Naive B cell (primary cell): ENCODE measurements around the gene IL1RAPL1. TPM values are rescaled to one million over a fixed set of nuclear protein-coding genes. Genes with fewer than 3 reads are reported as not detected.

ENCODE experiments used
- ATAC-seq, 2 donors: fragments of 150-1000 bp; cut with Tn5 transposase; 2 replicates each; pipeline ENCODE4 v1.10.0; 2021; ENCODE audit warnings: low read depth in 2 of 2, mild to moderate bottlenecking in 2 of 2, moderate library complexity in 2 of 2
- DNase-seq: peaks from one replicate; pipeline ENCODE4 v3.0.0; 2022
- H3K27ac Mint-ChIP-seq, 6 donors: one replicate each; pipeline ENCODE4 v1.8.0; 2020 to 2022; ENCODE audit warnings: mild to moderate bottlenecking in 6 of 6, mixed read lengths in 6 of 6, moderate library complexity in 5 of 6, inconsistent platforms in 2 of 6
- H3K27me3 Mint-ChIP-seq, 3 donors: one replicate each; pipeline ENCODE4 v1.8.0; 2021 to 2022; ENCODE audit warnings: mixed read lengths in 3 of 3, mild to moderate bottlenecking in 1 of 3
- H3K36me3 Mint-ChIP-seq, 2 donors: one replicate each; pipeline ENCODE4 v1.8.0; 2020 to 2022; ENCODE audit warnings: mixed read lengths in 2 of 2, inconsistent platforms in 1 of 2, mild to moderate bottlenecking in 1 of 2
- H3K4me1 Mint-ChIP-seq, 3 donors: one replicate each; pipeline ENCODE4 v1.8.0; 2020 to 2022; ENCODE audit warnings: mixed read lengths in 3 of 3, inconsistent platforms in 1 of 3, mild to moderate bottlenecking in 1 of 3, moderate library complexity in 1 of 3
- H3K4me3 Mint-ChIP-seq, 8 donors: one replicate each; pipeline ENCODE4 v1.8.0; 2020 to 2022; ENCODE audit warnings: mild to moderate bottlenecking in 8 of 8, mixed read lengths in 8 of 8, moderate library complexity in 8 of 8, inconsistent platforms in 2 of 8
- H3K9me3 Mint-ChIP-seq, 7 donors: one replicate each; pipeline ENCODE4 v1.8.0; 2020 to 2022; ENCODE audit warnings: mixed read lengths in 7 of 7, mild to moderate bottlenecking in 5 of 7, inconsistent platforms in 2 of 7, moderate library complexity in 1 of 7
- polyA plus RNA-seq, 6 donors: library from polyadenylated mRNA; unstranded; fragments of 300-500 nt; fragmentation: Illumina TruSeq; gene quantifications; one replicate each; pipeline ENCODE4 v1.2.3, GENCODE V29; 2021; ENCODE audit warnings: low read depth in 6 of 6

The IL1RAPL1 gene
- polyA plus RNA-seq, 6 donors from 2014 or later: not detected

GRCh38 chrX:29545878-29546277 lies 958.6 kb downstream of the IL1RAPL1 start:
- Mint-ChIP-seq H3K4me1 (no peaks in the 10 kb centered on the region), H3K27me3 (no peaks in the 10 kb centered on the region), H3K27ac (no peak overlapping the region), H3K4me3 (no peak overlapping the region), H3K36me3 (no peaks in the 10 kb centered on the region), H3K9me3 (peaks cover 0 to 4% (median 0%) of the 10 kb centered on the region in 7 donors)
- ATAC-seq (no peak), DNase-seq (no peak)

- Mint-ChIP-seq H3K9me3 (peaks cover 0 to 9% (median 0%) of the 10 kb centered on the region in 7 donors), H3K27me3 (no peaks in the 10 kb centered on the region), H3K4me3 (no peak overlapping the region), H3K27ac (no peak overlapping the region), H3K36me3 (no peaks in the 10 kb centered on the region), H3K4me1 (no peaks in the 10 kb centered on the region)
- no peak for ATAC-seq
- no peak for DNase-seq
Observed at GRCh38 chrX:29547877-29548276, 960.6 kb downstream of the IL1RAPL1 start.

GRCh38 chrX:29553542-29553941 lies 966.3 kb downstream of the IL1RAPL1 start:
- no peak for DNase-seq
- Mint-ChIP-seq H3K36me3 (no peaks in the 10 kb centered on the region), H3K9me3 (peaks cover 0 to 16% (median 2%) of the 10 kb centered on the region in 7 donors), H3K27ac (no peak overlapping the region), H3K4me1 (no peaks in the 10 kb centered on the region), H3K4me3 (no peak overlapping the region), H3K27me3 (no peaks in the 10 kb centered on the region)
- ATAC-seq: no peak

- DNase-seq: no peak
- no peak overlapping the region for H3K4me3 Mint-ChIP-seq
- peaks cover 1 to 29% (median 16%) of the 10 kb centered on the region in 7 donors for H3K9me3 Mint-ChIP-seq
- no peaks in the 10 kb centered on the region for H3K4me1 Mint-ChIP-seq
- ATAC-seq: no peak
- no peaks in the 10 kb centered on the region for H3K27me3 Mint-ChIP-seq
- H3K27ac Mint-ChIP-seq: no peak overlapping the region
- H3K36me3 Mint-ChIP-seq: peaks cover 2 to 3% of the 10 kb centered on the region in 2 donors
Observed at GRCh38 chrX:29555465-29556091, 968.3 kb downstream of the IL1RAPL1 start.

GRCh38 chrX:29560065-29560464 lies 972.8 kb downstream of the IL1RAPL1 start:
- Mint-ChIP-seq H3K27ac (no peak overlapping the region), H3K4me3 (no peak overlapping the region), H3K27me3 (no peaks in the 10 kb centered on the region), H3K36me3 (peaks cover 5 to 9% of the 10 kb centered on the region in 2 donors), H3K4me1 (no peaks in the 10 kb centered on the region), H3K9me3 (peaks cover 5 to 43% (median 18%) of the 10 kb centered on the region in 7 donors)
- no peak for DNase-seq
- no peak for ATAC-seq

GRCh38 chrX:29561417-29561816 lies 974.2 kb downstream of the IL1RAPL1 start:
- no peak for ATAC-seq
- no peak for DNase-seq
- H3K4me3 Mint-ChIP-seq: no peak overlapping the region
- H3K9me3 Mint-ChIP-seq: peaks cover 5 to 43% (median 19%) of the 10 kb centered on the region in 7 donors
- peaks cover 5 to 9% of the 10 kb centered on the region in 2 donors for H3K36me3 Mint-ChIP-seq
- no peaks in the 10 kb centered on the region for H3K27me3 Mint-ChIP-seq
- no peak overlapping the region for H3K27ac Mint-ChIP-seq
- H3K4me1 Mint-ChIP-seq: no peaks in the 10 kb centered on the region

GRCh38 chrX:29580560-29580959 lies 993.3 kb downstream of the IL1RAPL1 start:
- peaks cover 0 to 13% (median 6%) of the 10 kb centered on the region in 7 donors for H3K9me3 Mint-ChIP-seq
- H3K27me3 Mint-ChIP-seq: no peaks in the 10 kb centered on the region
- H3K36me3 Mint-ChIP-seq: no peaks in the 10 kb centered on the region
- DNase-seq (no peak), ATAC-seq (no peak)
- H3K27ac Mint-ChIP-seq: no peak overlapping the region
- no peak overlapping the region for H3K4me3 Mint-ChIP-seq
- no peaks in the 10 kb centered on the region for H3K4me1 Mint-ChIP-seq

GRCh38 chrX:29581223-29581622 lies 994.0 kb downstream of the IL1RAPL1 start:
- ATAC-seq: no peak

GRCh38 chrX:29587107-29587506 lies 999.9 kb downstream of the IL1RAPL1 start:
- Mint-ChIP-seq H3K27me3 (no peaks in the 10 kb centered on the region), H3K4me3 (no peak overlapping the region), H3K36me3 (no peaks in the 10 kb centered on the region), H3K4me1 (no peaks in the 10 kb centered on the region), H3K27ac (no peak overlapping the region), H3K9me3 (peaks cover 0 to 13% (median 4%) of the 10 kb centered on the region in 7 donors)
- DNase-seq: no peak
- no peak for ATAC-seq

More at GRCh38 chrX:29581223-29581622, 994.0 kb downstream of the IL1RAPL1 start:
- no peak overlapping the region for H3K27ac Mint-ChIP-seq
- no peaks in the 10 kb centered on the region for H3K36me3 Mint-ChIP-seq
- no peaks in the 10 kb centered on the region for H3K27me3 Mint-ChIP-seq
- no peak overlapping the region for H3K4me3 Mint-ChIP-seq
- H3K4me1 Mint-ChIP-seq: no peaks in the 10 kb centered on the region
- H3K9me3 Mint-ChIP-seq: peaks cover 0 to 15% (median 6%) of the 10 kb centered on the region in 7 donors
- DNase-seq: no peak

GRCh38 chrX:29590921-29591320 lies 1003.7 kb downstream of the IL1RAPL1 start:
- Mint-ChIP-seq H3K4me1 (no peaks in the 10 kb centered on the region), H3K4me3 (no peak overlapping the region), H3K27ac (no peak overlapping the region), H3K27me3 (no peaks in the 10 kb centered on the region), H3K9me3 (peaks cover 0 to 12% (median 3%) of the 10 kb centered on the region in 7 donors), H3K36me3 (no peaks in the 10 kb centered on the region)
- DNase-seq (no peak), ATAC-seq (no peak)

GRCh38 chrX:29604381-29604780 lies 1017.1 kb downstream of the IL1RAPL1 start:
- DNase-seq (no peak), ATAC-seq (no peak)
- Mint-ChIP-seq H3K4me3 (no peak overlapping the region), H3K9me3 (peaks cover 0 to 6% (median 2%) of the 10 kb centered on the region in 7 donors), H3K27ac (no peak overlapping the region), H3K27me3 (no peaks in the 10 kb centered on the region), H3K4me1 (no peaks in the 10 kb centered on the region), H3K36me3 (no peaks in the 10 kb centered on the region)

GRCh38 chrX:29617276-29617675 lies 1030.0 kb downstream of the IL1RAPL1 start:
- Mint-ChIP-seq H3K27me3 (no peaks in the 10 kb centered on the region), H3K4me1 (no peaks in the 10 kb centered on the region), H3K36me3 (no peaks in the 10 kb centered on the region), H3K27ac (no peak overlapping the region), H3K4me3 (no peak overlapping the region), H3K9me3 (peaks cover 0 to 6% (median 0%) of the 10 kb centered on the region in 7 donors)
- ATAC-seq: no peak
- no peak for DNase-seq

- Mint-ChIP-seq H3K27ac (no peak overlapping the region), H3K27me3 (no peaks in the 10 kb centered on the region), H3K36me3 (no peaks in the 10 kb centered on the region), H3K9me3 (peaks cover 0 to 6% (median 0%) of the 10 kb centered on the region in 7 donors), H3K4me3 (no peak overlapping the region), H3K4me1 (no peaks in the 10 kb centered on the region)
- ATAC-seq (no peak), DNase-seq (no peak)
Observed at GRCh38 chrX:29617725-29618124, 1030.5 kb downstream of the IL1RAPL1 start.

- H3K27me3 Mint-ChIP-seq: no peaks in the 10 kb centered on the region
- no peak for DNase-seq
- no peak for ATAC-seq
- no peak overlapping the region for H3K4me3 Mint-ChIP-seq
- no peaks in the 10 kb centered on the region for H3K4me1 Mint-ChIP-seq
- H3K9me3 Mint-ChIP-seq: peaks cover 0 to 4% (median 0%) of the 10 kb centered on the region in 7 donors
- H3K27ac Mint-ChIP-seq: no peak overlapping the region
- H3K36me3 Mint-ChIP-seq: no peaks in the 10 kb centered on the region
Observed at GRCh38 chrX:29627833-29628232, 1040.6 kb downstream of the IL1RAPL1 start.
